HepG2 (cell line): ENCODE measurements around the gene PHACTR3.

Source experiments
- EP300 ChIP-seq, 3 experiments: sonication (generic) in 1 of 3; formaldehyde crosslinking in 1 of 3; IDR thresholded peaks; 2 replicates each; pipeline versions ENCODE4 v1.5.1 to v1.6.1; 2011 to 2020; ENCODE audit warnings: low read depth in 2 of 3, low read length in 2 of 3, borderline replicate concordance in 1 of 3, improper control_type of control experiment in 1 of 3, mild to moderate bottlenecking in 1 of 3, missing genetic modification reagents in 1 of 3, moderate library complexity in 1 of 3
- EZH2 ChIP-seq: conservative IDR thresholded peaks from 2 replicates; pipeline ENCODE4 v1.6.1; 2012; ENCODE audit warnings: mild to moderate bottlenecking, low read depth, low read length, moderate library complexity
- HOXA7 ChIP-seq: sonication (generic); formaldehyde crosslinking; IDR thresholded peaks from 2 replicates; pipeline ENCODE4 v1.8.1; 2022; ENCODE audit warnings: mild to moderate bottlenecking, missing genetic modification reagents, moderate library complexity
- MYC ChIP-seq: sonication (generic); formaldehyde crosslinking; IDR thresholded peaks from 2 replicates; pipeline ENCODE4 v1.9.0; 2021; ENCODE audit warnings: missing genetic modification reagents, borderline replicate concordance
- NFE2L2 ChIP-seq: fragments of 150-350 bp; IDR thresholded peaks from 2 replicates; pipeline ENCODE4 v1.6.1; 2014; ENCODE audit warnings: low read length
- ONECUT2 ChIP-seq: sonication (generic); formaldehyde crosslinking; IDR thresholded peaks from 2 replicates; pipeline ENCODE4 v1.4.0; 2020; ENCODE audit warnings: missing genetic modification reagents
- RAD21 ChIP-seq: fragments of 450-650 bp; formaldehyde crosslinking; IDR thresholded peaks from 2 replicates; pipeline ENCODE4 v1.5.0; 2020; ENCODE audit warnings: mild to moderate bottlenecking
- SP4 ChIP-seq: sonication (generic); formaldehyde crosslinking; IDR thresholded peaks from 2 replicates; pipeline ENCODE4 v1.8.1; 2023; ENCODE audit warnings: mild to moderate bottlenecking, missing genetic modification reagents
- ZNF232 ChIP-seq: sonication (generic); formaldehyde crosslinking; IDR thresholded peaks from 2 replicates; pipeline ENCODE4 v1.4.0; 2020; ENCODE audit warnings: missing genetic modification reagents, borderline replicate concordance
- TF ChIP-seq, protein P1 (sequence below): sonication (generic); formaldehyde crosslinking; IDR thresholded peaks from 2 replicates; pipeline ENCODE4 v1.5.0; 2020; ENCODE audit warnings: mild to moderate bottlenecking, missing genetic modification reagents, moderate library complexity

DNA sequence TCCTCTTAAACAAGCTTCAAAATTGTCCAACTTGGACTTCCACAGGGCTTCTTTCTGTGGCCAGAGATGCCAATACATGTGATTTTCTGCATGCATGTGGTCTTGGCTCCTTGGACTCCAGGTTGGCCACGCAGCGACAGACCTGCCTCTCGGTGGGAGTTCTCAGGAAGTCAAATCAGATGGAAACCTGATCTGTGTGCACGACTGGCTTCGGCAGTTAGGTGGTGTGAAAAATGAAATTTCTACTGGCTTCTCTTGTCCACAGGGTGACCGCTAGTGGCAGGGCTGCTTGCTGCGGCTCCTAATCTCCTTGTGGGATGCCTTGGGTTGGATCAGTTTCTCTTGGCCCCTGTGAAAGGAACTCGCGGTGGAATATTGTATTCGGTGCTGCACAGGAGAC lies 57.3 kb downstream of the PHACTR3 start:
- TF ChIP-seq RAD21 (CRISPR knock-in tag) (no peak), MYC (no peak), EP300 (IDR thresholded peaks at IDR 0.05; ENCODE audit: low read depth in 2 of 2, low read length in 2 of 2) (no peak), EP300 (CRISPR knock-in tag; IDR thresholded peaks at IDR 0.05; ENCODE audit: borderline replicate concordance) (no peak), HOXA7 (no peak), ONECUT2 (CRISPR knock-in tag) (no peak), EZH2 (no peak), SP4 (CRISPR knock-in tag) (no peak), ZNF232 (CRISPR knock-in tag) (no peak), NFE2L2 (no peak)
- TF ChIP-seq, protein P1, sequence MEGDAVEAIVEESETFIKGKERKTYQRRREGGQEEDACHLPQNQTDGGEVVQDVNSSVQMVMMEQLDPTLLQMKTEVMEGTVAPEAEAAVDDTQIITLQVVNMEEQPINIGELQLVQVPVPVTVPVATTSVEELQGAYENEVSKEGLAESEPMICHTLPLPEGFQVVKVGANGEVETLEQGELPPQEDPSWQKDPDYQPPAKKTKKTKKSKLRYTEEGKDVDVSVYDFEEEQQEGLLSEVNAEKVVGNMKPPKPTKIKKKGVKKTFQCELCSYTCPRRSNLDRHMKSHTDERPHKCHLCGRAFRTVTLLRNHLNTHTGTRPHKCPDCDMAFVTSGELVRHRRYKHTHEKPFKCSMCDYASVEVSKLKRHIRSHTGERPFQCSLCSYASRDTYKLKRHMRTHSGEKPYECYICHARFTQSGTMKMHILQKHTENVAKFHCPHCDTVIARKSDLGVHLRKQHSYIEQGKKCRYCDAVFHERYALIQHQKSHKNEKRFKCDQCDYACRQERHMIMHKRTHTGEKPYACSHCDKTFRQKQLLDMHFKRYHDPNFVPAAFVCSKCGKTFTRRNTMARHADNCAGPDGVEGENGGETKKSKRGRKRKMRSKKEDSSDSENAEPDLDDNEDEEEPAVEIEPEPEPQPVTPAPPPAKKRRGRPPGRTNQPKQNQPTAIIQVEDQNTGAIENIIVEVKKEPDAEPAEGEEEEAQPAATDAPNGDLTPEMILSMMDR, result no peak
